HG03045 (cell line): ENCODE data around the gene NKD2.
"Not testable (repeated sequence)": the region's sequence is repeated elsewhere in the genome, so short reads cannot be mapped to it uniquely, and the experiment has no call there.

Experiments used
- ATAC-seq: cut with Tn5 transposase; IDR thresholded peaks from one replicate; pipeline ENCODE4 v1.9.1; 2021; ENCODE audit warnings: mild to moderate bottlenecking, moderate library complexity; ENCODE audit not compliant: unreplicated experiment

The NKD2 gene

DNA sequence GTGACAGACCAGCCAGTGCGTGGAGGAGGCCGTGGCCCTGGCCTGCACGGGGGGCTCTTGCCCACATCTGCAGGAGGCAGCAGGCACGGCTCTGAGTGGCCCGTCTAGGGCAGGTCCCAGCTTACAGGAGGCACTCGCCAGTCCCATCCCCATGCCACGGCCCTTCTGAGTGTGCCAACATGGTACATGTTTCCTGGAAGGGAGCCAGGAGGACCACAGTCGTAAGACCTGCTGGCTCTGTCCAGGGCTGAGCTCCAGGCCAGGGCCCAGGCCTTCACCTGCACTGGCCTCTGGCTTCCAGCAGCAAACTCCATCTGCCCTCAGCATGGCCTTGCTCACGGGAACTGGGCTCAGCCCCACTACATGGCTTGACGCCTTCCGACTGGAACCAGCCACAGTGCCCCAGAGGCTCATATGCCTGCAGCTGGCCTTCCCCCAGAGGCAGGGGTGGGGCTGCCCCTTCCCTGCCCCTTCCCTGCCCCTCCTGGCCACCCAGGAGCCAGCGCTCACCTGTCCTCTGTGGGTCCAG is 3.8 kb downstream of the NKD2 start:
- no peak for ATAC-seq

DNA sequence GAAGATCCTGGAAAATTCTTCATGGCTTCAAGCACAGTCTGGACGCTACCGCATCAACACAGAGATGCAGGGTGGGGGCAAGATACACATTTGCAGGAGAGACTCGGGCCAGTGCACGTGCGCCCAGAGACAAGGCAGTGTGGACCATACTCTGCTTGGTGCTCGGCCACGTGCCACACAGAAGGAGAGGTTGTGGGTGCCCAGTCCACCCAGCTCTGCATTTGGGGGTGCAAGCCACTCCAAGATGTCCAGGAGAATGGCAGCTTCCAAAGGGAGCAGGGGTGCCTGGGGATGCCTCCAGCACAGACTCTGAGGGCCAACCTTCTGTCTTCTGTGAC is 4.3 kb downstream of the NKD2 start:
- ATAC-seq = no peak

DNA sequence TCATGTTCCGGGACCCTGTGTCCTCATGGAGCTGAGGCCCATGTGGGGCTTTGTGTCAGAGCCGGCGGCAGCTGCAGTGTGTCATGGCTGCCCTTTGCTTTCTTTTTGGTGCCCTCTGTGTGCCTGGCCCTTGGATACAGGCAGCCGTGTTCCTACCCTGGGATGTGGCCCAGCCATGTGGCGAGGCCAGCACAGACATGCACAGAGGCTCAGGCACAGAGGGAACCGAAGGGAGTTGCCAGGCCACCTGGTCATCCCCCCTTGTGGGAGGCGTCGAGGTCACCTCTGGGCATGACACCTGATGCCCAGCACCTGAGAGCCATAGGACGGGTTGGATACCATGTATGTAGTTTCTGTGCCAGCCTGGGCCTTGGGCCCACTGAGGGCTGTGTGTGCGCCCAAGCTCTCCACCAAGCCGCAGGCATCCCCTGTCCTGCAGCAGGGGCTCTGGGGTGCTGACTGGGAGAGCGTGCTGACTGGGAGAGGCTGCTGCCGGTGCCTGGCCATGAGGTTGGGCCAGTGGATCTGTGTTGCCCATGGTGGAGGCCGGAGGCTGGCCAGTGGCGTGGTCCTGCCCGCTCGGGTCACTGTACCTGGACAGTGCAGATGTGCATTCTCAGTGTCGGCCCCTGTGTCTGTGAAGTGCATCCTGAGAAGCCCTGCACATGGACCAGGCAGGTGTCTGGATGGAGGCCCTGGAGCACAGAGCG is 4.8 kb downstream of the NKD2 start:
- ATAC-seq = no peak

DNA sequence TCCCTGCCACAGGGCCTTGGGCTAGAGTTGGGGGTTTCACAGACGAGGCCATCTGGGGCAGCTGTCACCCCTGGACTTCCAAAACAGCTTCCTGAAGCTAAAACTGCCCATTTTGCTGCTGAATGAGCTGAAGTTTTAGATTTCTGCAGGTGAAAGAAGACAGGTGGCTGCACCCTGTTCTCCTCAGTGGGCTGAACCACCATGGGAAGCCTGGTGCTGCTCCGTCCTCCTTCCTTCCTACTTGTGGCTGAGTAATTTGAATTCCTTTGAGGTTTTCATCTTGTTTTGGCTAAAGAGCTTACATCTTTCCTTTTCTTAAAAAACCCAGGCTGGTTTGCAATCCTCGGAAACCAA is 5.3 kb downstream of the NKD2 start:
- no peak for ATAC-seq

DNA sequence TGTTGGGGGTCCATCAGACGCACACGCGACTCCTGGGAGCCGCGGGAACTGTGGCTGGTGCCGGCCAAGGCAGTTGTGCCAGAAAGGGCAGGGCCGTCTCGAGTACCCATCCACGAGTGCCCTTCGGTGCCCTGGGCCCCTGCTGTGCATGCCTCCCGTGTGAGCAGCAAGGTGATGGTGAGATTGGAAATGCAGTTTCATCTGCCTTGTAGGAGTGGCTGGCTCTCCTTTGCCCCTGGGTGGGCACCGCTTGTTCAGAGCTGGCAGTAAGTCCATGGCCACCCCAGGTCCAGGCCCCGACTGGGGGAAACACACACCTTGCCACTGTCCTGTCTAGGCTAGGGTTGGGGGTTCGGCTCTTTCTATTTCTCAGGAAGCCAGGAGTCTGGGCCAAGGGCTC is 5.7 kb downstream of the NKD2 start:
- ATAC-seq = no peak

DNA sequence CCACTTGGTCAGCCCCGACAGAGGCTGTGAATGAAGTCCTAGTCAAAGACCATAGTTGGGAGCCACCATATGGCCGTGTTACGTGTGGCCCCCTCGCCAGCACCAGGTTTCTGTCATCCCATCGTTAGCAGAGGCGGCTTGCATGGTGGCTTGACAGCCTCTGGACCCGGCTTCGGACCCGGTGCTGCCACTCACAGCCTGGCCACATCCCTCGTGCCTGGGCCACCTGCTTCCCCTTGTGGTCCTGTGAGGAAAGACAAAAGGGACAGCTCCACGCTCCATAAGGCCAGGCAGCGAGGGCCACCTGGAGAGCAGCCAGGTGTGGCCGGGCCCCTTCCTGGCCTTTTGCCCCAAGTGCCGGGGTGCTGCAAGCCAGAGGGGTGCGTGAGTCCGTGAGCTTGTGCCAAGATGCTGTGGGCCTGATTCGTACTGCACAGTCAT is 6.2 kb downstream of the NKD2 start:
- ATAC-seq = no peak

DNA sequence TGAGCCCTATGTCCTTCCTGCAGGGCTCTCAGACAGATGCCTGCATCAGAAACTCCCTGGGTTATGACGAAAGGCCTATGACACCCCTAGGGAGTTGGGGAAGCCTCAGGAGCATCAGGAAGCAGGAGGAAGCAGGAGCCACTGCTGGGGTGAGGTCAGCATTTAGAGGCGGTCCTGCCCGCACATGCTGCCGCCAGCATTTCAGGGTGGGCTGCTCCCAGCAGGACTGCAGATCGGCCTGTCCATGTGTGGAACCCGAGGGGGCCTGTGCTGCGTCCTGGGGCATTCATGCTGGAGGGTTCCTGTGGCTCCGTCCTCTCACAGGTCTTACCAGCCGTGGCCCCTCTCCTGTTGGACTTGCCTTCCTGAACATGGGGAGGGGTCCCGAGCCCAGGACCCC is 6.9 kb downstream of the NKD2 start:
- no peak for ATAC-seq

DNA sequence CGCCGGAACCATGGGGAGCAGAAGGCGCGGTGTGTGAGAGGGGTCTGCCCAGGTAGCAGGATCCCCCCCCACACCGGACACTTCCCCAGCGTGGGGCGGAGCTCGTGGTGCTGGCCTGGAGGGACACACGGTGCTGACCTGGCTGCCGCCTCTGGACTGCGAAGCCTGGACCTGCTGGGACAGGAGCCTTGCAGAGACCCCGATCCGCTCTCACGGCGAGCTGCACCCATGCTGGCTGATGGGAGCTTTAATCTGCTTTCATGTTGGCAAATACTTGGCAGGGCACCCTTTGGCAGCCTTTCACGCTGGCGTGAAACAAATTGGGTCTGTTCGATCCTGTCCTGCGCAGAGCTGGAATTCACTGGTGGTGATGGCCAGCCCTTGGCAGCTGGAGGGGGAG is 7.4 kb downstream of the NKD2 start:
- no peak for ATAC-seq

DNA sequence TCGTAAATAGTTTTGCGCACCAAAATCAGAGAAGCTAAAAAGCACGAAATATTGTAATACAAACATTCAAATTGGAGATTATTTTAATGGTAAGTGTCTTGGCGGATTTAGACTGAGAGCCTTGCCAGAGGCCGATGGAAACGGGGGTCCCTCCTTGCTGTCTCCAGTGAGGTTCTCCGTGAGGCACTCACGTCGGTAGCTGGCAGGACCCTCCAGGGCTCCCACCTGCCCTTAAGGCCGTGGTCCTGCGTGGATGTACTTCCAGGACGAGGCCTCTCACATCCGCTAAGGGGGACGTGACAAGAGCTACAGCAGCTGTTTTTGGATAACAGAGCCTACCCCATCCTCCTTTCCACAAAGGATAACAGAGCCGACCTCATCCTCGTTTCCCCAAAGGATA is 7.9 kb downstream of the NKD2 start:
- ATAC-seq = no peak

DNA sequence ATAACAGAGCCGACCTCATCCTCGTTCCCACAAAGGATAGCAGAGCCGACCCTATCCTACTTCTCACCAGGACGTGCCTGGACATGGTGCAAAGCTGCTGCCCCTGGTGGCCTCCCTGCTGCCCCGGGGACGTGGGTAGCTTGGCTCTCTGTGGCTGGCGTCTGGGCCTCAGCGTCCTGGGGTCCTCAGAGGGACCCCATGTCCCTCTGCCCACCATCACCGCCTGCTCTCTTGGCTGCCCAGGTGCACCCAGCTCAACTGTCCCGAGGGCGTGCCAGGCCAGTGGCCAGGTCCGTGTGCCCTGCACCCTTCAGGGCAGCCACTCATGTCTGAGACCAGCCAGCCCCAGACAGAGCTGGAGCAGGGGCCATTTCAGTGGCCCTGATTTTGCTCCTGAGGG is 8.5 kb downstream of the NKD2 start:
- ATAC-seq = no peak

DNA sequence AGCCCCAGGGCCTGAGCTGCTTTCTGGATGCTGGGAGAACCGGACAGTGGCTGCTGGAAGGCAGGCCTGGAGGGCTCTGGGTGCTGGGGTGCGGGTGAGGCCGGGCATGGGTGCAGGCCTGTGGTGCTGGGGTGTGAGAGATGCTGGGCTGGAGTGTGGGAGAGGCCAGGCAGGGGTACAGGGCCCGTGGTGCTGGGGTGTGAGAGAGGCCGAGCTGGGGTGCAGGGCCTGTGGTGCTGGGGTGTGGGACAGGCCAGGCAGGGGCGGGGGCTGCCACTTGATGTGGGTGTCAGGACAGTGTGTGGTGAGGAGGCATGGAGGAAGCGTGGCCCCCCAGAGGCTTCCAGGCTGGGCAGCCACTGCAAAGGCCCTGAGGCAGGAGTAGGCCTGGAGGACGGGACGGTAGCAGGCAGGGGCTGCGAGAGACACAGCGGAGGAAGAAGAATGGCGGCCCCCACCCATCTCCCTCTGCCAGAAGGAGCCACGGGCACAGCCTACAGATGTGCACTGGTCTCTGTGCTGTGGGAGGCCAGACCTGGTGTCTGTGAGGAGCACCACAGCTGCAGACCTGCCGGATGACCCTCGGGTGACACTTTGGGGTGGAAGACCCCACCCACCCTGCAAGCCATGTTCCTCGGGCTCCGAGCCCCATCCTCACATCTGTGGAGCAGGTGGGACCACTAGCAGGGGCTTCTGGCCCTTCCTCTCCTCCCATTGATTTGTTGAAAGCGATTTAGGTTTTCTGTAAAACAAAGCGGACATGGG is 9.3 kb downstream of the NKD2 start:
- ATAC-seq = no peak

DNA sequence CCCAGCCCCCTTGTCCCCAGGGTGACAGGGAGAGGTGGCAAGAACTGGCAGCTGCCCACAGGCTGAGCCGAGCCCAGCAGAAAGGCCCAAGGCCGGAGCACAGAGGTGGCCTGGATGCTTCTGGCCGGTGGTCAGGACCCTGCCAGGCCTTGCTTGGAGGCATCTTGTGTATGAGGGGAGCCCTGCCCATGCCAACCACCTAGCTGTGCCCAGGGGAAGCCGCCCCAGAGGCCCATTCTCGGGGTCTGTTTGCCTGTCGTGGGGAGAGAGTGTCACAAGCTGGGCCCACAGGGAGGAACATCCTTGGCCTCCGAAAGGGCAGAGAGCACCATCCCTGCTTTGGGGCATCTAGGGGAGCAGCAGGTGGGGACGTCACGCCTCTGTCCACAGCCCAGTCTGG is 10.0 kb downstream of the NKD2 start:
- no peak for ATAC-seq

DNA sequence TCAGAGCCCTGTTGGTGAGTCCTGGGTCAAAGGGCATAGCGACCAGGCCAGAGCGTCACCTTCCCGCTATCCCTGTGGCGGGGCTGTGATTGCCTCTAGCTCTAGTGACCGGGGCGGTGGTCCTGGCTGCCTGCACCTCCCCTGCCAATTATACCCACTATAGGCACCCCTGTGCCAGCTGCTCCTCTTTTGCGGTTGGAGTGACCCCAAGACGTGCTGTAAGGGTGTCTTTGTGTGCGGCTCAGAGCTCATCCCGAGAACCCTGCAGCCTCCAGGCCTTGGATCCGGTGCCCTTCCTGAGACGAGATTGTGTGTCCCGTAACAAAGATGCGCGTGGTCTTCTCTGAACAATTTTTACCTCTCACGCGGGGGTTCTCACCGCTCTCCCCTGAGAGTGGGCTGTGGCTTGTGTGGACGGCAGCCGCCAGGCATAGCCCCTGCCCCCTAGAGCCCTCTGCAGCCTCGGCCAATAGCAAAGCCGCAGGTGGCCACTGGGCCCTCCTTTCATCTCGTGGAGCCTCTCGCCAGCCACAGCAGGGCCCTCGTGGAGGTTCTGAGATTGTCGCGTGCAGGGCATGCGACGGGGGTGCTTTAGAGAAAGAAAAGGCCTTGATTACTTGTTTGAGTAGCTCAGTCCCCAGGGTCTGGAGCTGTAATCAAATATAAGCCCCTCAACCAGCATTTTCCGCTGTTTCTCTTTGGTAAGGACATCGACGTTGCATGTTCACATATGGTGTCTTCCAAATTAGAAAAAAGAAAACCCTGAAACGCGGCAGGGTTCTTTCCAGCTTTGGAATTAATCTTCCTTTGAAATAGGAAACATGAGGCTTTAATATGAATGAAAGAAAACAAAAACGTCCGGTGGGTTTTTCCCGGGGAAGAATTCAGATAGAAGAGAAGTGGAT is 10.7 kb downstream of the NKD2 start:
- no peak for ATAC-seq

DNA sequence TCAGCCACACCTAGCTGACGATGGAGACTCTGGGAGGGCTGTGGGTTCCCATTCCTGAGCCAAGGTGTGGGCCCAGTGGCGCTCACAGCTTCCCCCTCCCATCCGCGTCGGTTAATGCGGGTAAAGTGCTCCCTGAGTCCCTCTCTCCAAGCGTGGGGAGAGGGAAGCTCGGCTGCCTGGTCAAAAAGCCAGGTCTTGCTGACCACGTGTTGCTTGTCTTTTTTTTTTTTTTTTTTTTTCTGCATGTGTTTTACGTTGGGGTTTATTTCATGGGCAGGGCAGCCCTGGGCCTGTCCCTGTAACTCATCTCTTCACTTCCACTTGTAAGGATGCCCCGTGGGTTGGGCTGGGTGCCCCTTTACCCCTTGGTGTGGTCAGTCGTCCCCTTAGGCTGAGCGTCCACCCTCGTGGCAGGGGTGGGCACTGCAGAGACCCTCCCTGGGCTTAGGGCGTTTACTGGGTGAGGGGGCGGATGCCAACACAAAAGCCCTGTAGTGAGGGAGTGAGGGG is 11.9 kb downstream of the NKD2 start:
- ATAC-seq = no peak

DNA sequence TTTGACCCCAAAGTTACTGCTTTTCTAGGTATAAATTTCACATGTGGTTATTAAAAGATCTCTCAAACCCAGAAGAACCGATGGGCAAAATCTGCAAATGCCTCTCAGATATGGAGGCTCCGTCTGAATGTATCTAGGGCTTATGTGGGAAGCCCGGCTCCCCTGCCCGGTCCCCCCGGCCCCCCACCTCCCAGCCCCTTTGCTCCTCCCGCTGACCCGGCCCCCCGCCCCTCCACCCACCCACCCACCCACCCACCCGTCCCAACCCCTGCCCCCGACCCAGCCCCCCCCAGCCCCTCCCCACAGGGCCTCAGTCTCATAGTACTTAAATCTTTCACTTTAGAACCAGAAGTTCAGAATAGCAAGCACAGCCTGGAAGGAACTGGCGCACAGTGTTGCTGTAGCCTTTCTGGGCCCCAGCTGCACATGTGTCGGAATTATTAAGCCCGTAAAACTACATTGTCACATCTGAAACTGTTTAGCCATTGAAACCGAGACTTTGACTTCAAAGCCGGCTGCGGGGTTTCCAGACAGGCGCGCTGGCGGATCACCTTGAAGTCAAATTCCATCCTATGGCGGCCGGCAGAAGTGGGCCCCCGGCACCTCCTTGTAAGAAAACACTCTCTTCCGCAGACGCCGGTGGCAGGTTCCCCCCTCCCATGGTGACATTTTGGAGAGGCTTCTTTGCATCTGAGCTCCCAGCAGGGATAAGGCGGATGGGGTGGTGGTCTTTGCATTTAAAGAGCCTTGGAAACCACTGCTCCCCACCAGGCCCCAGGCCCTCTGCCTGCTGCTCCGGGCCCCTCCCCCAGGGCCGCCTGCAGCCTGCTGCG is 12.8 kb downstream of the NKD2 start:
- no peak for ATAC-seq

DNA sequence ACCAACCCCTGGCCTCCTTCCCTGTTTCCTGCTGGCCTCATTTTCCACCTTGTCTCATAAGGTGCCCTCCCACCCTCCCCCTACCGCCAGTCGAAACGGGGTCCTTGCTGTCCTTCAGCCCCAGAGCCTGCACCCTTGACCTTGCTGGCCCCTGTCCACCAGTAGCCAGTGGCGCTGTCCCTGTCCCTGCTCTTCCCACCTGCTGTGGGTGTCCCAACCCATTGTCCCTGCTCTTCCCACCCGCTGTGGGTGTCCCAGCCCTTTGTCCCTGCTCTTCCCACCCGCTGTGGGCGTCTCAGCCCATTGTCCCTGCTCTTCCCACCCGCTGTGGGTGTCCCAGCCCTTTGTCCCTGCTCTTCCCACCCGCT is 13.4 kb downstream of the NKD2 start:
- ATAC-seq = not testable (repeated sequence)

DNA sequence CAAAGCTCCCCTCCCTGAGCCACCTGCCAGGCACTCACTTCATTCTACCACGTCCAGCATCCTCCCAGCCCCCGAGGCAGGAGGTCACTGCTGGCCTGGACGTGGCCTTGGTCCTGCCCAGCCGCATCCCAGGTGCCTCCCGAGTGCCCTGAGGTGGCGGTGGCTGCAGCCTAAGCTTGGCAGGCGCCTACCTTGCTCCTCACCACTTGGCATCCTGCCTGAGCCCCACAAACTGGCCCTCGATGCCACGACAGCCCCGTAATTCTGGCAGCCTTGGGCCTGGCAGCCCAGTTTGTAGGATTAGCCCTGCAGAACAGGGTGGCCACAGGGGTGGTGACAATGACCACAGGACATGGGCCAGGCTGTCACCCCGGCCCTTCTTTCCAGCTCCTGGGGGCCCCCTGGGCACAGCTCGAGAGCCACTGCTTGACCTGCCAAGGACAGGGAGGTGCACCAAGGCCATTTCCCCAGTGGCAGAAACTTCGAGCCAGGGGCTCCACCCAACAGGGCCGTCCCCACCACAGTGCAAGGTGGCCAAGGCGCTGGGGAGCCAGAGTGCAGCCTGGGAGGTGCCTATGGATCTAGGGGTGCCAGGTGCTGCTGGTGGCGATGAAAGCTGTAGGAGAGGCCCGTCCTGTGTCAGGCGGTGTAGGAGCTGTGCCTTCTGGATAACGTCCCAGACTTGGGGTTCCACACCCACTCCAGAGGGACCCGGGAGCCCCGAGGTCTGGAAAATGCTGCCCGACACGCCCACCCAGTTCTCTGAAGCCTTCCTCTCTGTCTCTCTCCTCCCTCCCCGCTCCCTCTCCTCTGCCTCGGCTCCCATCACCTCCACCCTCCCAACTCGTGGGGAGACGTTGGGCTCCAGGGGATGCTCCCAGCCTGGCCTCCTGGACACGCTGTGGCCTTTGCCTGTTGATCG is 18.4 kb downstream of the NKD2 start:
- no peak for ATAC-seq

DNA sequence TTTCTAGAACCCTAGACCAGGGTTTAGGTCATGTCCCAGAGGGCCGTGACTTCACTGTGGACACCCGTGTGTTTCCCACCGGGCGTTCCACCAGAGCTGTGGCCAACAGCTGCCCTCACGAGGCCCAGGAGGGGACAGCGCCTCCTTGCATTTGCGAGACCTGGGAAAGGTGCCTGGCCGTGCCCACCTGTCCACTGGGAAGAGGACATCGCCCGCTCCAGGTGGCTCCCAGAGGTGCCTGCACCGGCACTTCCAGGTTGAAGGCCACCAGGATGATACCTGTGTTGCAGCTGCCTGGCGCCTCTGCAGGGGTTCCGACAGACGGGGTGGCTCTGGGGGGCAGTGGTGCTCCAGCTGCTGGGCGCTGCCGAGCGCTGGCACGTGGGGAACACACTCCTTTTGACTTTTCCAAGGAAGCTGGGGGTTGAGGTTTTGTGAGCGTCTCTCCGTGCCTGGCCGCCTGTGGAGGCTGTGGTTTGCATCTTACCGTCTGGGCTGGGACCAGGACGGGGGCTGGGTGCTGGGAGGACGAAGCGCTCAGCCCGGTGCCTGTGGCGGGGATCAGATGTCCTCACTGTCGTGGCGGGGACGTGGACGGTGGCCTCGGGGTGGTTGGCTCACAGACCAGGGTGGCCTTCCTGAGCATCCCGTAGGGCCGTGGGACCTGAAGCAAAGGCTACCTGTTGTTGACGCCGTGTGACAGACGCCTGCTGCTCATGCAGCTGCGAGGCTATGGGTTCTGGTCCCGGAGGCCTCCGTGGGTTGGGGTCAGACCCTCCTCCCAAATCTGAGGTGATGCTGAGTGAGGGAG is 19.2 kb downstream of the NKD2 start:
- ATAC-seq = no peak
